HG02588 (cell line): Measurements from ENCODE around the gene LYPD5.
A peak's percentile ranks its signal among the peaks of the same experiment; 100 is the strongest.
"Not testable (repeated sequence)": the region's sequence is repeated elsewhere in the genome, so short reads cannot be mapped to it uniquely, and the experiment has no call there.

Source experiments
- ATAC-seq: cut with Tn5 transposase; IDR thresholded peaks from one replicate; pipeline ENCODE4 v1.9.1; 2021; ENCODE audit warnings: mild to moderate bottlenecking, moderate library complexity; ENCODE audit not compliant: unreplicated experiment

Gene LYPD5

GRCh38 chr19:43802216-43802951 lies at the start of gene LYPD5:
Gene LYPD5, minus strand, starts transcription at chr19:43802447. Its CDS starts 67 bp downstream, at chr19:43802380.
- no peak for ATAC-seq

GRCh38 chr19:43848821-43849220 lies 46.6 kb upstream of the LYPD5 start:
- no peak for ATAC-seq

DNA sequence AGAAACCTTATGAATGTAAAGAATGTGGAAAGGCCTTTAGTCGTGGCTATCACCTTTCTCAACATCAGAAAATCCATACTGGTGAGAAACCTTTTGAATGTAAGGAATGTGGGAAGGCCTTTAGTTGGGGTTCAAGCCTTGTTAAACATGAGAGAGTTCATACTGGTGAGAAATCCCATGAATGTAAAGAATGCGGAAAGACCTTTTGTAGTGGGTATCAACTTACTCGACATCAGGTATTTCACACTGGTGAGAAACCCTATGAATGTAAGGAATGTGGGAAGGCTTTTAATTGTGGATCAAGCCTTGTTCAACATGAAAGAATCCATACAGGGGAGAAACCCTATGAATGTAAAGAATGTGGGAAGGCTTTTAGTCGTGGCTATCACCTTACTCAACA lies 45.6 kb upstream of the LYPD5 start:
- no peak for ATAC-seq

DNA sequence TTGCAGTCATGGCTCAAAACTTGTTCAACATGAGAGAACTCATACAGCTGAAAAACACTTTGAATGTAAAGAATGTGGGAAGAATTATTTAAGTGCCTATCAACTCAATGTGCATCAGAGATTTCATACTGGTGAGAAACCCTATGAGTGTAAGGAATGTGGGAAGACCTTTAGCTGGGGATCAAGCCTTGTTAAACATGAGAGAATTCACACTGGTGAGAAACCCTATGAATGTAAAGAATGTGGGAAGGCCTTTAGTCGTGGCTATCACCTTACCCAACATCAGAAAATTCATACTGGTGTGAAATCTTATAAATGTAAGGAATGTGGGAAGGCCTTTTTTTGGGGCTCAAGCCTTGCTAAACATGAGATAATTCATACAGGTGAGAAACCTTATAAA lies 45.0 kb upstream of the LYPD5 start:
- ATAC-seq: no peak

GRCh38 chr19:43842007-43842406 lies 39.8 kb upstream of the LYPD5 start:
- no peak for ATAC-seq

GRCh38 chr19:43839139-43839538 lies 36.9 kb upstream of the LYPD5 start:
- ATAC-seq: no peak

GRCh38 chr19:43826787-43827754 lies 24.8 kb upstream of the LYPD5 start, which contains the start of gene ZNF283:
Gene ZNF283, plus strand, starts transcription at chr19:43827321. Its CDS starts 6,184 bp downstream, at chr19:43833505.
- ATAC-seq: peak; percentile 88

DNA sequence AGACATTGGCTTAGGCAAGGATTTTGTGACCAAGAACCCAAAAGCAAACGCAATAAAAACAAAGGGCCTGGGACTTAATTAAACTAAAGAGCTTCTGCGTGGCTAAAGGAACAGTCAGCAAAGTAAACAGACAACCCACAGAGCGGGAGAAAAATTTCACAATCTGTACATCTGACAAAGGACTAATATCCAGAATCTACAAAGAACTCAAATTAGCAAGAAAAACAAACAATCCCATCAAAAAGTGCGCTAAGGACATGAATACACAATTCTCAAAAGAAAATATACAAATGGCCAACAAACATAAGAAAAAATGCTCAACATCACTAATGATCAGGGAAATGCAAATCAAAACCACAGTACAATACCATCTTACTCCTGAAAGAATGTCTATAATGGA lies 22.3 kb upstream of the LYPD5 start:
- ATAC-seq: not testable (repeated sequence)

DNA sequence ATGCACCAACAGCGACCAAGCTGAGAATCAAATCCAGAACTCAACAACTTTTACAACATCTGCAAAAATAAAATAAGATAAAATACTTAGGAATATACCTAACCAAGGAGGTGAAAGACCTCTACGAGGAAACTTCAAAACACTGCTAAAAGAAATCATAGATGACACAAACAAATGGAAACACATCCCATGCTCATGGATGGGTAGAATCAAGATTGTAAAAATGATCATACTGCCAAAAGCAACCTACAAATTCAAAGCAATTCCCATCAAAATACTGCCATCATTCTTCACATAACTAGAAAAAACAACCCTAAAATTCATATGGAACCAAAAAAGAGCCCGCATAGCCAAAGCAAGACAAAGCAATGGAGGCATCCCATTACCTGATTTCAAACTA lies 21.6 kb upstream of the LYPD5 start:
- not testable (repeated sequence) for ATAC-seq

- no peak for ATAC-seq
Observed at GRCh38 chr19:43820884-43821215, 18.6 kb upstream of the LYPD5 start.

DNA sequence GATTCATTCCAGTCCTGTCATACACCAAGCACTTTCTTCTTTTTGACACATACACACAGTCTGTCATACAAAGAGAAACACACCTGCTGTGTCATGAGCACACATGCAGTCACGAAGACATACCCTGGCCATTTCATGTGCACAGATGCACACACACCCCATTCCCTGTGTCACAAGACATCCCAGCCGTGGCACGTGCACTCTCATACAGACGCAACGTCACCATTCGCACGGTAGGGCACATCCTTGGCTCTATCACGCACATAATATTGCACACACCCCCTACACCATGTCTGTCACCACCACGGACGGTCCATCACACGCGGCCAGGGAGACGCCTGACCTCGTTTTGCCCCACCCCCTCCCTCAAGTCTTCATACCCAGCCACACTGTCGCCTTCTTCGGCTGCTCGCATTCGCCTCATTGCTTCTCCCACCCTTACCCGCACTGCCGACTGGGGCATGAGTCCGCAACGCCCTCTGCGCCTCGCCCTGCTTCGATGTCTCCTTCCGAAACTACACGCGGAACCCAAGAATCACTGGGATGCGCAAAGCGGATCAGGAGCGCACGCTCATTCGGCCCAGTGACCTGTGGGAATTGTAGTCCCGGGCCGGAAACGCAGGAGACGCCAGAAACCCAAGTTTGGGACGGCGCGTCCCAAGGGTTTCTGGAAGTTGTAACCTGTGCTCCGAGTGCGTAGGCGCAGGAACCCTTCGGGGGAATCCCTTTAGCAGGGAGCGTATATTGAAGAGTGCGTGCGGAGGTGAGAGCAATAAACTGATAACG lies 18.0 kb upstream of the LYPD5 start:
- no peak for ATAC-seq

DNA sequence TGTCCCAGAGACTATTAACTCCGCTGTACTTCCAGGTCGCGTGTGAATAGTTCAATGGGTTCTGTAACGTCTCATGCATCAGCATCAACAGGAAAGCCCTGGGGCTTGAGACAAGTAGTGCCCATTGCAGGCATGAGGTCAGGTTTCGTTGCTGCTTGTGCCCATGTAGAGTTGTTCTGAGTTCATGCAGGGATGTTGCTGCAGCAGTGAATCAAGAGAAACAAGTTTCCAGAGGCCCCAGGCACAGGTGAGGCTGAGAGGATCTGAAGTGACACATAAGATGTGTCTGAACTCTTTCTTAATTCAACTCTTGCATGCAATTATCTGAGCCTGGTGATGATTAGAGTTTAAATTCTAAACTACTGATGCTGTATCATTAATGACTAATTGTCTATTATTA lies 16.3 kb upstream of the LYPD5 start:
- ATAC-seq: no peak

DNA sequence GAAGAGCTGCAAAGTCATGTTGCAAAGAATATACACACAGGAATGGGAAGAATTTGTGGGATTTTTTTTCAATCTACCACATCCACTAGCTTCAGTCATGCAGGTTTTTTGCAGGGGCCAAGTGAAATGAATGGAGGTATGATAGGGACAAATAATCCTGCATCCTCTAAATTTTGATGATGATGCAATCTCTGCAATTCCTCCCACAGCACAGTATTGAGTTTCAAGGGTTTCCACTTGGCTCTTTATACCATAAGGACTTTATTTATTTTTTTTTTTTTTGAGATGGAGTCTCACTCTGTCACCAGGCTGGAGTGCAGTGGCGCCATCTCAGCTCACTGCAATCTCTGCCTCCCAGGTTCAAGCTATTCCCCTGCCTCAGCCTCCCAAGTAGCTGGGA lies 15.2 kb upstream of the LYPD5 start:
- ATAC-seq: not testable (repeated sequence)

GRCh38 chr19:43814663-43815352 lies 12.6 kb upstream of the LYPD5 start:
- ATAC-seq: no peak

- ATAC-seq: no peak
Observed at GRCh38 chr19:43812688-43813087, 10.4 kb upstream of the LYPD5 start.

DNA sequence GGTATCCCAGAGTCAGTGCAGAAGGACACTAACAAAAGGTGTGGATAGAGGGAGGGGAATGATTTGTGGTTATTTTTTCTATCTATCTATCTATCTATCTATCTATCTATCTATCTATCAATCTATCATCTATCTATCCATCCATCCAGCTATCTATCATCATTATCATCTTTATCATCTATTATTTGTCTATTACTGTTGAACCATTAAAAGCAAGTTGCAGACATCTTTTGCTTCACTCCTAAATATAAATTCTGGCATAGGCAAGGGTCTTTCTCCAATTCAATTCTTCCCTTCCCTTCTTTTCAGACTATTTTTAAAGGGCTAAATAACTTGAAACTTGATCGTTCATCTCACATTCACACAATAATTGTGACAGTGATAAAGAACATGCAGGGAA lies 10.0 kb upstream of the LYPD5 start:
- no peak for ATAC-seq

DNA sequence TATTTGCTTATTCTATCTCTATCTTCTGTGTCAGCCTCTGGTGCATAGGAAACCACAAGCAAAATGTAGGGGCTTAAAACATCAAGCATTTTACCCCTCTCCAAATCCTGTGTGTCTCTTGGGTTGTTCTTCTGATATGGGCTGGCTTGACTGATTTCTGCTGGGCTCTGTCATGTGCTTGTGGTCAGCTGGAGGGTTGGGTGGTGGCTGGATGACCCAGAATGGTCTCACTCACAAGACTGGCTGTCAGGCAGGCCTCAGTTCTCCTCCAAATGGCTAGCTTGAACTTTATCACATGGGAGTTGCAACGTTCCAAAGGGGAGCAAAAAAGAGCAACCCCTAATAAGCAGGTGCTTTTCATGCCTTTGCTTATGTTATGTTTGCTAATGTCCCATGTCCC lies 9.6 kb upstream of the LYPD5 start:
- ATAC-seq: no peak

GRCh38 chr19:43809762-43810696 lies 7.8 kb upstream of the LYPD5 start:
- no peak for ATAC-seq

DNA sequence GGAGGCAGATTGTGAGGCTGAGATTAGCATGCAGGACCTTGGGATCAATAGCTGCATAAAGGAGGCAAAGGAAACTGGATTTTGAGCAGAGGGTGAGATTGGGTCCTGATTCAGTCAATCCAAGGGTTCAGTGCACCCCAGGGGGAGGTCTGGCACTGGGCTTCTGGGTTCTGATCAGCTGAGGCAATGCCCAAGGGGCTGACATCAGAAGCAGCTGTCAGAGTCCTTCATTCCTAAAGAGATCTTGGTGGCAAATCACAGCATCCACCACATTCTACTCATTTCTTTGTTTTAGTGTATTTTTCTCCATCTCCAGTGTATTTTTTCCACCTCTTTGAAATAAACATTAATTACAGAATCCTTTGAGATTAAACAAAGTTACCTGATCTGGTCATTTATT lies 5.4 kb upstream of the LYPD5 start:
- no peak for ATAC-seq

DNA sequence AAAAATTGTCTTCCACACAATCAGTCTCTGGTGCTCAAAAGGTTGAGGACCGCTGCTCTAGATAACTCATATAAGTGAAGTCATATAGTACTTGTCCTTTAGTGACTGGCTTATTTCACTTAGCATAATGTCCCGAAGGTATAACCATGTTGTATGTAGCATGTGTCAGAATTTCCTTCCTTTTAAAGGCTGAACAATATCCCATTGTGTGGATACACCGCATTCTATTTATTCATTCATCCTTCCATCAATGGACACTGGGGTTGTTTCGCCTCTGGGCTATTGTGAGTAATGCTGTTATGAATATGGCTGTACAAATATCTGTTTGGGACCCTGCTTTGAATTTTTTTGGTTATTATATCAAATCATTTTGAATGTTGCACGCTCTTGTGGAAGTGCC lies 4.6 kb upstream of the LYPD5 start:
- ATAC-seq: no peak
